Esophagus squamous epithelium (tissue), 4 donors: ENCODE measurements around the gene ISLR2.

Experiments used
- POLR2A ChIP-seq, 4 donors: fragments of 450-650 bp; IDR thresholded peaks; one replicate each; pipeline ENCODE4 v1.6.1; 2017; ENCODE audit warnings: antibody characterized with exemption in 4 of 4, mild to moderate bottlenecking in 4 of 4, moderate library complexity in 3 of 4
- TF ChIP-seq, protein P1 (sequence below), 6 experiments: fragments of 450-650 bp in 4 of 6; fragments of 200-600 bp in 2 of 6; sonication (generic) in 2 of 6; IDR thresholded peaks; one replicate each; pipeline ENCODE4 v1.5.1; 2016 to 2019; ENCODE audit warnings: antibody characterized with exemption in 6 of 6, mild to moderate bottlenecking in 4 of 6, moderate library complexity in 4 of 6

DNA sequence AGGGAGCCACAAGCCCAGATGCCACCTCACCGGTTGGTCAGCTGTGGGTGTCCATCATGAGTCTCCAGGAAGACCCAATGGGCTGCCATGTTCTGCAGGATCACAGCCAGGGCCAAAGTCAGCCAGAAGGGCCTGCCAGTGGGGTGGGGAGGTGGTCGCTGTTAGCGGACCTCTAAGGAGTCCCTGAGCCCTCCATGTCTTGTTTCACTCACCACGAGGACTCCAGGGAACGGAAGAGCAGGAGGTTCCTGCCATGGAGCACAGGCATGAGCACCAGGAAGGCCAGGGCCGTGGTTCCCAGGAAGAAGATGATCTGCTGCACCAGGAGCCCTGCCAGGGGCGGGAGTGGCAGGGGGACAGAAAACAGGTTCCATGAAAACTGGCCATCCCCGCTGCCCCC is 51.7 kb downstream of the ISLR2 start:
- TF ChIP-seq, protein P1, sequence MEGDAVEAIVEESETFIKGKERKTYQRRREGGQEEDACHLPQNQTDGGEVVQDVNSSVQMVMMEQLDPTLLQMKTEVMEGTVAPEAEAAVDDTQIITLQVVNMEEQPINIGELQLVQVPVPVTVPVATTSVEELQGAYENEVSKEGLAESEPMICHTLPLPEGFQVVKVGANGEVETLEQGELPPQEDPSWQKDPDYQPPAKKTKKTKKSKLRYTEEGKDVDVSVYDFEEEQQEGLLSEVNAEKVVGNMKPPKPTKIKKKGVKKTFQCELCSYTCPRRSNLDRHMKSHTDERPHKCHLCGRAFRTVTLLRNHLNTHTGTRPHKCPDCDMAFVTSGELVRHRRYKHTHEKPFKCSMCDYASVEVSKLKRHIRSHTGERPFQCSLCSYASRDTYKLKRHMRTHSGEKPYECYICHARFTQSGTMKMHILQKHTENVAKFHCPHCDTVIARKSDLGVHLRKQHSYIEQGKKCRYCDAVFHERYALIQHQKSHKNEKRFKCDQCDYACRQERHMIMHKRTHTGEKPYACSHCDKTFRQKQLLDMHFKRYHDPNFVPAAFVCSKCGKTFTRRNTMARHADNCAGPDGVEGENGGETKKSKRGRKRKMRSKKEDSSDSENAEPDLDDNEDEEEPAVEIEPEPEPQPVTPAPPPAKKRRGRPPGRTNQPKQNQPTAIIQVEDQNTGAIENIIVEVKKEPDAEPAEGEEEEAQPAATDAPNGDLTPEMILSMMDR (IDR thresholded peaks at IDR 0.05): no peak
- no peak for TF ChIP-seq POLR2A (IDR thresholded peaks at IDR 0.05)
